A549 (cell line): Measurements from ENCODE around the gene ZNF581. TPM values are rescaled to one million over a fixed set of nuclear protein-coding genes. Genes with fewer than 3 reads are reported as not detected.

Source experiments
- ATAC-seq, 2 experiments: fragments of 200-7000 bp in 1 of 2; fragments of >200 bp in 1 of 2; cut with Nextera tagmentation in 1 of 2; cut with Tn5 transposase in 1 of 2; 3 replicates each; pipeline versions ENCODE4 v1.8.0 to v1.9.1; 2018 to 2020; ENCODE audit warnings: mild to moderate bottlenecking in 1 of 2, moderate library complexity in 1 of 2
- CTCF ChIA-PET: fragments of 300-600 bp; sonication (Branson Sonifier 250); formaldehyde crosslinking; extraction: SDS; loops from one replicate; lab custom pipeline; 2021; ENCODE audit warnings: antibody characterized with exemption, inconsistent platforms; lab: Yijun Ruan, JAX
- POLR2A ChIA-PET: fragments of 350-600 bp; formaldehyde crosslinking; extraction: SDS; loops from one replicate; lab custom pipeline; 2021; ENCODE audit warnings: antibody characterized with exemption, inconsistent platforms; lab: Yijun Ruan, JAX
- DNase-seq, 2 experiments: peaks; one replicate each; pipeline versions ENCODE4 v3.0.0 to v3.0.0-alpha.2; 2011 to 2016; ENCODE audit warnings: low read depth in 1 of 2, low spot score in 1 of 2
- FAIRE-seq: peaks from 2 replicates; lab custom pipeline; 2011; peaks lifted over from hg19 to GRCh38; lab: Jason Lieb, UNC
- H3K27ac ChIP-seq, 2 experiments: fragments of >200 bp; sonication (Bioruptor Twin); formaldehyde crosslinking; 3 replicates each; pipeline ENCODE4 v1.5.1; 2016 to 2017
- H3K4me1 ChIP-seq: fragments of >200 bp; sonication (Bioruptor Twin); formaldehyde crosslinking; 3 replicates; pipeline ENCODE4 v1.6.1; 2016
- H3K4me2 ChIP-seq: fragments of >200 bp; sonication (Bioruptor Twin); formaldehyde crosslinking; 3 replicates; pipeline ENCODE4 v1.6.1; 2016
- H3K4me3 ChIP-seq: fragments of >200 bp; sonication (Bioruptor Twin); formaldehyde crosslinking; 3 replicates; pipeline ENCODE4 v1.5.1; 2016
- H3K9me3 ChIP-seq: fragments of >200 bp; sonication (Bioruptor Twin); formaldehyde crosslinking; 3 replicates; pipeline ENCODE4 v1.6.1; 2016
- CBX8 ChIP-seq: fragments of 200-600 bp; sonication (generic); IDR thresholded peaks from 2 replicates; pipeline ENCODE4 v1.6.1; 2016
- EHF ChIP-seq: fragments of 250-450 bp; sonication (Bioruptor Pico); IDR thresholded peaks from 2 replicates; pipeline ENCODE4 v1.5.0; 2020; ENCODE audit warnings: mild to moderate bottlenecking
- EHMT2 ChIP-seq: fragments of 200-600 bp; sonication (generic); IDR thresholded peaks from 2 replicates; pipeline ENCODE4 v1.6.1; 2016; ENCODE audit warnings: antibody characterized with exemption, low read depth, mild to moderate bottlenecking, moderate library complexity
- FOSL2 ChIP-seq, 2 experiments: fragments of 450-650 bp in 1 of 2; fragments of >200 bp in 1 of 2; sonication (Bioruptor Twin) in 1 of 2; formaldehyde crosslinking; IDR thresholded peaks; 2 replicates each; pipeline versions ENCODE4 v1.5.0 to v1.6.1; 2016 to 2020; ENCODE audit warnings: mild to moderate bottlenecking in 1 of 2, moderate library complexity in 1 of 2
- FOXS1 ChIP-seq: fragments of 250-450 bp; sonication (Bioruptor Pico); IDR thresholded peaks from 2 replicates; pipeline ENCODE4 v1.5.0; 2020; ENCODE audit warnings: mild to moderate bottlenecking, moderate library complexity
- GATA3 ChIP-seq: IDR thresholded peaks from 2 replicates; pipeline ENCODE4 v1.6.1; 2012; ENCODE audit warnings: borderline replicate concordance
- HEYL ChIP-seq: fragments of 250-450 bp; sonication (Bioruptor Pico); IDR thresholded peaks from 2 replicates; pipeline ENCODE4 v1.8.0; 2021; ENCODE audit warnings: mild to moderate bottlenecking, moderate library complexity
- HOXB5 ChIP-seq: fragments of 250-450 bp; sonication (Bioruptor Pico); IDR thresholded peaks from 2 replicates; pipeline ENCODE4 v1.5.0; 2020; ENCODE audit warnings: mild to moderate bottlenecking, moderate library complexity
- MAFK ChIP-seq: fragments of 450-650 bp; IDR thresholded peaks from 2 replicates; pipeline ENCODE4 v1.6.1; 2014; ENCODE audit not compliant: partially characterized antibody
- MAZ ChIP-seq: fragments of 150-350 bp; IDR thresholded peaks from 2 replicates; pipeline ENCODE4 v1.6.1; 2014; ENCODE audit warnings: antibody characterized with exemption, low read depth, low read length, borderline replicate concordance
- NPAS2 ChIP-seq: fragments of 250-450 bp; sonication (Bioruptor Pico); IDR thresholded peaks from 2 replicates; pipeline ENCODE4 v1.8.0; 2022; ENCODE audit warnings: mild to moderate bottlenecking, moderate library complexity, borderline replicate concordance
- PHF8 ChIP-seq: fragments of 200-600 bp; sonication (generic); IDR thresholded peaks from 2 replicates; pipeline ENCODE4 v1.6.1; 2016; ENCODE audit warnings: low read depth, mild to moderate bottlenecking, antibody characterized with exemption, moderate library complexity, borderline replicate concordance
- POLR2AphosphoS2 ChIP-seq: conservative IDR thresholded peaks from 2 replicates; pipeline ENCODE4 v1.6.1; 2012; ENCODE audit warnings: low read length, improper control_type of control experiment, inconsistent platforms
- RARB ChIP-seq: fragments of 250-450 bp; sonication (Bioruptor Pico); IDR thresholded peaks from 2 replicates; pipeline ENCODE4 v1.8.0; 2021; ENCODE audit warnings: mild to moderate bottlenecking, moderate library complexity
- RCOR1 ChIP-seq: fragments of 150-350 bp; IDR thresholded peaks from 2 replicates; pipeline ENCODE4 v1.6.1; 2014; ENCODE audit warnings: antibody characterized with exemption, low read length, low read depth
- RFX5 ChIP-seq: fragments of 450-650 bp; IDR thresholded peaks from 2 replicates; pipeline ENCODE4 v1.7.1; 2014; ENCODE audit warnings: antibody characterized with exemption, mild to moderate bottlenecking, moderate library complexity
- SMC3 ChIP-seq: fragments of >200 bp; sonication (Bioruptor Twin); formaldehyde crosslinking; IDR thresholded peaks from 3 replicates; pipeline ENCODE4 v1.6.1; 2018; ENCODE audit warnings: inconsistent platforms
- TP53 ChIP-seq: fragments of 250-450 bp; sonication (Bioruptor Pico); IDR thresholded peaks from 2 replicates; pipeline ENCODE4 v1.5.0; 2021; ENCODE audit warnings: mild to moderate bottlenecking, moderate library complexity
- ZC3H11A ChIP-seq: fragments of 450-650 bp; IDR thresholded peaks from 2 replicates; pipeline ENCODE4 v1.6.1; 2014; ENCODE audit warnings: antibody characterized with exemption, mild to moderate bottlenecking
- WGBS: methylation state at CpG from one replicate; pipeline ENCODE4 v1.1.6; 2017; ENCODE audit errors: missing lambda C conversion rate; 5-methylcytosine and 5-hydroxymethylcytosine counted together
- polyA plus RNA-seq, 4 experiments: library from polyadenylated mRNA; depleted of rRNA in 3 of 4; stranded (reverse); fragments of >200 nt; fragmentation: RNase III in 1 of 4; extraction: RNeasy Plus Mini Kit Qiagen cat#74134 plus additional on column Dnase treatment in 1 of 4; gene quantifications; 2 replicates in 3 of 4; 3 replicates in 1 of 4; pipeline ENCODE4 v1.2.3, GENCODE V29; 2011 to 2017
- TF ChIP-seq, protein P1 (sequence below): fragments of 150-350 bp; IDR thresholded peaks from 2 replicates; pipeline ENCODE4 v1.6.1; 2014; ENCODE audit warnings: low read depth, mild to moderate bottlenecking, low read length
- TF ChIP-seq, protein P2 (sequence below): IDR thresholded peaks from 2 replicates; pipeline ENCODE4 v1.6.1; 2012; ENCODE audit warnings: low read depth, borderline replicate concordance
- TF ChIP-seq, protein P3 (sequence below): fragments of >200 bp; sonication (Bioruptor Twin); formaldehyde crosslinking; IDR thresholded peaks from 3 replicates; pipeline ENCODE4 v1.6.1; 2016
- TF ChIP-seq, protein P4 (sequence below): fragments of 250-450 bp; sonication (Bioruptor Pico); IDR thresholded peaks from 2 replicates; pipeline ENCODE4 v1.5.0; 2021; ENCODE audit warnings: mild to moderate bottlenecking, moderate library complexity, borderline replicate concordance

Gene ZNF581
- polyA plus RNA-seq, 2 of the 4 experiments (the other 2 are of a cell fraction) = 13.9 to 24.9 TPM

DNA sequence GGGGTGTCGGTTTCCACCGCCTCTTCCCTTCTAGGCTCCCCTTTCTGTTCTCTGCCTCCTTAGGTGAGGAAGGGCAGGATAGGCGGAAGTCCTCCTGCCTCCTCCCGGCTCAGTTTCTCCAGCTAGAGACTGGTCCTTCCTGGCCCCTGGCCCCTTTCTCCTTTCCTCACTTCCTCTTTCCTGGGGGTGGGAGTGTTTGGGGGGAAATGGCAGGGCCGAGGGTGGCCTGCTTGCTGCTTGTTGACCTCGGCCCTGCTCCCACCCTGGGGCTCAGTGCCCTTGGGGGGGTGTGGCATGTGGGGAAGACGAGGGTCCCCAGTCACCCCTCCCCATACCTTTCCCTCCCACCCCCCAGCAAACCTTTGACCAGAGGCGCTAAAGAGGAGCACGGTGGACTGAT, 16.4 kb downstream of the ZNF581 start:
- no peak for FAIRE-seq

DNA sequence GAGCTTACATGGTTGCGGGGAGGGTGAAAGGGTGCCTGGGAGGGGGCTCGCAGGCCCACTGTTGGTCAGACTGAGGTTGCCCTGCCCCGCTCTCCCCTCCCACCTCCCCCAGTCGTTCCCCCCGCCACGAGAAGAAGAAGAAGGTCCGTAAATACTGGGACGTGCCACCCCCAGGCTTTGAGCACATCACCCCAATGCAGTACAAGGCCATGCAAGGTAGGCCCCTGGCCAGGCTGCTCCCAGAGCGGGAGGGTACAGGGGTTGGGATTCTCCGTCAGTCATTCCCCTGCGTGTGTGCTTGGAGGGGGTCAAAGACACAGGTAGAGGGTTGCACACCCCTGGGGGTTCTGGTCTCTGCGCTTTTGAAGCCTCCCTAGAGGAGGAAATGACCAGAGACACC, 17.0 kb downstream of the ZNF581 start:
- H3K9me3 ChIP-seq = no peaks in the 10 kb centered on the region
- FAIRE-seq = no peak
- H3K27ac ChIP-seq = no peak overlapping the region
- TF ChIP-seq RCOR1 = no peak
- H3K4me1 ChIP-seq = peaks cover 40% of the 10 kb centered on the region
- ChIA-PET CTCF (interaction anchor here (1.6 to 2.4 kb wide), 2 partner anchors 11 to 29 kb away, joined by 8 to 21 read pairs; no protein-coding TSS in a partner anchor), POLR2A (no interaction called here)
- H3K4me2 ChIP-seq = no peak overlapping the region
- H3K4me3 ChIP-seq = no peak overlapping the region
- no peak for DNase-seq
- no peak for ATAC-seq
- WGBS = 96% methylated on average over 12 of the region's 12 CpGs

More for the DNA sequence above, 16.4 kb downstream of the ZNF581 start:
- 0 out of 6 replicates have a peak overlapping the region, but pooled peaks of 1 of the 2 experiments have one; percentile 6 for H3K27ac ChIP-seq
- no peak for ATAC-seq
- ChIA-PET POLR2A (no interaction called here), CTCF (interaction anchor here (1.6 to 2.4 kb wide), 2 partner anchors 12 to 28 kb away, joined by 8 to 21 read pairs; no protein-coding TSS in a partner anchor)
- no peak overlapping the region for H3K4me3 ChIP-seq
- 90% methylated on average over 9 of the region's 9 CpGs for WGBS
- H3K4me1 ChIP-seq = peaks cover 40% of the 10 kb centered on the region
- H3K9me3 ChIP-seq = no peaks in the 10 kb centered on the region
- TF ChIP-seq, protein P1, sequence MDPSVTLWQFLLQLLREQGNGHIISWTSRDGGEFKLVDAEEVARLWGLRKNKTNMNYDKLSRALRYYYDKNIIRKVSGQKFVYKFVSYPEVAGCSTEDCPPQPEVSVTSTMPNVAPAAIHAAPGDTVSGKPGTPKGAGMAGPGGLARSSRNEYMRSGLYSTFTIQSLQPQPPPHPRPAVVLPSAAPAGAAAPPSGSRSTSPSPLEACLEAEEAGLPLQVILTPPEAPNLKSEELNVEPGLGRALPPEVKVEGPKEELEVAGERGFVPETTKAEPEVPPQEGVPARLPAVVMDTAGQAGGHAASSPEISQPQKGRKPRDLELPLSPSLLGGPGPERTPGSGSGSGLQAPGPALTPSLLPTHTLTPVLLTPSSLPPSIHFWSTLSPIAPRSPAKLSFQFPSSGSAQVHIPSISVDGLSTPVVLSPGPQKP = no peak
- TF ChIP-seq HOXB5 = no peak
- TF ChIP-seq PHF8 = no peak
- TF ChIP-seq, protein P2, sequence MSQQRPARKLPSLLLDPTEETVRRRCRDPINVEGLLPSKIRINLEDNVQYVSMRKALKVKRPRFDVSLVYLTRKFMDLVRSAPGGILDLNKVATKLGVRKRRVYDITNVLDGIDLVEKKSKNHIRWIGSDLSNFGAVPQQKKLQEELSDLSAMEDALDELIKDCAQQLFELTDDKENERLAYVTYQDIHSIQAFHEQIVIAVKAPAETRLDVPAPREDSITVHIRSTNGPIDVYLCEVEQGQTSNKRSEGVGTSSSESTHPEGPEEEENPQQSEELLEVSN = no peak
- H3K4me2 ChIP-seq = no peak overlapping the region
- DNase-seq = no peak

DNA sequence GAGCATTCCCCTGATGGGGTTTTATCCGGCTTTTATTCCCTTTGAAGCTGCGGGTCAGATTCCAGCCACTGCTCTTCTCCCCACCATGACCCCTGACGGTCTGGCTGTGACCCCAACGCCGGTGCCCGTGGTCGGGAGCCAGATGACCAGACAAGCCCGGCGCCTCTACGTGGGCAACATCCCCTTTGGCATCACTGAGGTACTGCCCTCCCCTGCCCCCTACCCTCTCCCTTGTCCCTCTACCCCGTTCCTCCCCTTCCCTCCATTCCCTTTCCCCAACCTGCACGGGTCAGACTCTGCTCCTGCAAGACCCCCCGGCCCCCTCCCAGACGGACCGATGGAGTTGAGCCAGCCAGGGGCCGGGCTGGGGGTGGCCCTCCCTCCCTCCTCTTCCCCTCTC, 17.5 kb downstream of the ZNF581 start:
- TF ChIP-seq GATA3 (no peak), HEYL (CRISPR knock-in tag) (no peak), EHF (no peak), RARB (no peak), FOSL2 (IDR thresholded peaks at IDR 0.05) (no peak), FOSL2 (CRISPR knock-in tag; IDR thresholded peaks at IDR 0.05) (no peak), MAZ (no peak), SMC3 (no peak), ZC3H11A (no peak), TP53 (CRISPR knock-in tag) (no peak), POLR2AphosphoS2 (no peak), EHMT2 (no peak), HOXB5 (no peak), NPAS2 (CRISPR knock-in tag) (no peak), FOXS1 (CRISPR knock-in tag) (no peak), CBX8 (no peak), PHF8 (no peak), RFX5 (no peak), MAFK (no peak)
- TF ChIP-seq, protein P3, sequence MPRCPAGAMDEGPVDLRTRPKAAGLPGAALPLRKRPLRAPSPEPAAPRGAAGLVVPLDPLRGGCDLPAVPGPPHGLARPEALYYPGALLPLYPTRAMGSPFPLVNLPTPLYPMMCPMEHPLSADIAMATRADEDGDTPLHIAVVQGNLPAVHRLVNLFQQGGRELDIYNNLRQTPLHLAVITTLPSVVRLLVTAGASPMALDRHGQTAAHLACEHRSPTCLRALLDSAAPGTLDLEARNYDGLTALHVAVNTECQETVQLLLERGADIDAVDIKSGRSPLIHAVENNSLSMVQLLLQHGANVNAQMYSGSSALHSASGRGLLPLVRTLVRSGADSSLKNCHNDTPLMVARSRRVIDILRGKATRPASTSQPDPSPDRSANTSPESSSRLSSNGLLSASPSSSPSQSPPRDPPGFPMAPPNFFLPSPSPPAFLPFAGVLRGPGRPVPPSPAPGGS = no peak
- TF ChIP-seq, protein P4, sequence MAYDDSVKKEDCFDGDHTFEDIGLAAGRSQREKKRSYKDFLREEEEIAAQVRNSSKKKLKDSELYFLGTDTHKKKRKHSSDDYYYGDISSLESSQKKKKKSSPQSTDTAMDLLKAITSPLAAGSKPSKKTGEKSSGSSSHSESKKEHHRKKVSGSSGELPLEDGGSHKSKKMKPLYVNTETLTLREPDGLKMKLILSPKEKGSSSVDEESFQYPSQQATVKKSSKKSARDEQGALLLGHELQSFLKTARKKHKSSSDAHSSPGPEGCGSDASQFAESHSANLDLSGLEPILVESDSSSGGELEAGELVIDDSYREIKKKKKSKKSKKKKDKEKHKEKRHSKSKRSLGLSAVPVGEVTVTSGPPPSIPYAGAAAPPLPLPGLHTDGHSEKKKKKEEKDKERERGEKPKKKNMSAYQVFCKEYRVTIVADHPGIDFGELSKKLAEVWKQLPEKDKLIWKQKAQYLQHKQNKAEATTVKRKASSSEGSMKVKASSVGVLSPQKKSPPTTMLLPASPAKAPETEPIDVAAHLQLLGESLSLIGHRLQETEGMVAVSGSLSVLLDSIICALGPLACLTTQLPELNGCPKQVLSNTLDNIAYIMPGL = no peak
- Histone ChIP-seq H3K4me2 (no peak overlapping the region), H3K9me3 (no peaks in the 10 kb centered on the region), H3K4me1 (peaks cover 40% of the 10 kb centered on the region), H3K27ac (no peak overlapping the region), H3K4me3 (no peak overlapping the region)
- WGBS = 83% methylated on average over 14 of the region's 16 CpGs
- DNase-seq (no peak), FAIRE-seq (no peak), ATAC-seq (no peak)
- ChIA-PET POLR2A (no interaction called here), CTCF (interaction anchor here (1.6 kb wide), 1 partner anchor 30 kb away, joined by 8 read pairs; no protein-coding TSS in a partner anchor)
